Ectodermal cell (in vitro differentiated cells): Measurements from ENCODE around the gene AKAP13. TPM values are rescaled to one million over a fixed set of nuclear protein-coding genes. Genes with fewer than 3 reads are reported as not detected.
A peak's percentile ranks its signal among the peaks of the same experiment; 100 is the strongest.

Experiments
- H3K27ac ChIP-seq: 2 replicates; pipeline ENCODE4 v1.7.0; 2013; ENCODE audit warnings: mild to moderate bottlenecking, low read depth, low read length; ENCODE audit not compliant: insufficient read depth, poor library complexity, severe bottlenecking
- H3K27me3 ChIP-seq: 2 replicates; pipeline ENCODE4 v1.7.0; 2013; ENCODE audit warnings: mild to moderate bottlenecking, low read length; ENCODE audit not compliant: insufficient read depth, control insufficient read depth, poor library complexity, severe bottlenecking
- H3K36me3 ChIP-seq: one replicate; pipeline ENCODE4 v1.7.0; 2013; ENCODE audit warnings: low read length; ENCODE audit not compliant: control insufficient read depth, insufficient read depth
- H3K4me1 ChIP-seq: one replicate; pipeline ENCODE4 v1.7.0; 2013; ENCODE audit warnings: low read length; ENCODE audit not compliant: control insufficient read depth, insufficient read depth
- H3K4me3 ChIP-seq: 2 replicates; pipeline ENCODE4 v1.7.0; 2013; ENCODE audit warnings: low read depth, low read length, control low read depth; ENCODE audit not compliant: insufficient read depth
- H3K9me3 ChIP-seq: 2 replicates; pipeline ENCODE4 v1.7.0; 2013; ENCODE audit warnings: mild to moderate bottlenecking, low read length, moderate library complexity; ENCODE audit not compliant: control insufficient read depth
- WGBS, 2 experiments: methylation state at CpG; one replicate each; pipeline ENCODE4 v1.1.7; 2013; ENCODE audit warnings: missing lambda C conversion rate in 2 of 2; 5-methylcytosine and 5-hydroxymethylcytosine counted together
- polyA plus RNA-seq, 4 experiments: library from polyadenylated mRNA; stranded (reverse); fragments of 50-300 nt; gene quantifications; one replicate each; pipeline ENCODE4 v1.2.3, GENCODE V29; 2013

AKAP13 gene, protein sequence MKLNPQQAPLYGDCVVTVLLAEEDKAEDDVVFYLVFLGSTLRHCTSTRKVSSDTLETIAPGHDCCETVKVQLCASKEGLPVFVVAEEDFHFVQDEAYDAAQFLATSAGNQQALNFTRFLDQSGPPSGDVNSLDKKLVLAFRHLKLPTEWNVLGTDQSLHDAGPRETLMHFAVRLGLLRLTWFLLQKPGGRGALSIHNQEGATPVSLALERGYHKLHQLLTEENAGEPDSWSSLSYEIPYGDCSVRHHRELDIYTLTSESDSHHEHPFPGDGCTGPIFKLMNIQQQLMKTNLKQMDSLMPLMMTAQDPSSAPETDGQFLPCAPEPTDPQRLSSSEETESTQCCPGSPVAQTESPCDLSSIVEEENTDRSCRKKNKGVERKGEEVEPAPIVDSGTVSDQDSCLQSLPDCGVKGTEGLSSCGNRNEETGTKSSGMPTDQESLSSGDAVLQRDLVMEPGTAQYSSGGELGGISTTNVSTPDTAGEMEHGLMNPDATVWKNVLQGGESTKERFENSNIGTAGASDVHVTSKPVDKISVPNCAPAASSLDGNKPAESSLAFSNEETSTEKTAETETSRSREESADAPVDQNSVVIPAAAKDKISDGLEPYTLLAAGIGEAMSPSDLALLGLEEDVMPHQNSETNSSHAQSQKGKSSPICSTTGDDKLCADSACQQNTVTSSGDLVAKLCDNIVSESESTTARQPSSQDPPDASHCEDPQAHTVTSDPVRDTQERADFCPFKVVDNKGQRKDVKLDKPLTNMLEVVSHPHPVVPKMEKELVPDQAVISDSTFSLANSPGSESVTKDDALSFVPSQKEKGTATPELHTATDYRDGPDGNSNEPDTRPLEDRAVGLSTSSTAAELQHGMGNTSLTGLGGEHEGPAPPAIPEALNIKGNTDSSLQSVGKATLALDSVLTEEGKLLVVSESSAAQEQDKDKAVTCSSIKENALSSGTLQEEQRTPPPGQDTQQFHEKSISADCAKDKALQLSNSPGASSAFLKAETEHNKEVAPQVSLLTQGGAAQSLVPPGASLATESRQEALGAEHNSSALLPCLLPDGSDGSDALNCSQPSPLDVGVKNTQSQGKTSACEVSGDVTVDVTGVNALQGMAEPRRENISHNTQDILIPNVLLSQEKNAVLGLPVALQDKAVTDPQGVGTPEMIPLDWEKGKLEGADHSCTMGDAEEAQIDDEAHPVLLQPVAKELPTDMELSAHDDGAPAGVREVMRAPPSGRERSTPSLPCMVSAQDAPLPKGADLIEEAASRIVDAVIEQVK (N-terminal part only)
- polyA plus RNA-seq (2013, experiment 1 of 4): 41.1 TPM
- polyA plus RNA-seq (2013, experiment 2 of 4): 58.3 TPM
- polyA plus RNA-seq (2013, experiment 3 of 4): 35.9 TPM
- 47.1 TPM for polyA plus RNA-seq (2013, experiment 4 of 4)

DNA sequence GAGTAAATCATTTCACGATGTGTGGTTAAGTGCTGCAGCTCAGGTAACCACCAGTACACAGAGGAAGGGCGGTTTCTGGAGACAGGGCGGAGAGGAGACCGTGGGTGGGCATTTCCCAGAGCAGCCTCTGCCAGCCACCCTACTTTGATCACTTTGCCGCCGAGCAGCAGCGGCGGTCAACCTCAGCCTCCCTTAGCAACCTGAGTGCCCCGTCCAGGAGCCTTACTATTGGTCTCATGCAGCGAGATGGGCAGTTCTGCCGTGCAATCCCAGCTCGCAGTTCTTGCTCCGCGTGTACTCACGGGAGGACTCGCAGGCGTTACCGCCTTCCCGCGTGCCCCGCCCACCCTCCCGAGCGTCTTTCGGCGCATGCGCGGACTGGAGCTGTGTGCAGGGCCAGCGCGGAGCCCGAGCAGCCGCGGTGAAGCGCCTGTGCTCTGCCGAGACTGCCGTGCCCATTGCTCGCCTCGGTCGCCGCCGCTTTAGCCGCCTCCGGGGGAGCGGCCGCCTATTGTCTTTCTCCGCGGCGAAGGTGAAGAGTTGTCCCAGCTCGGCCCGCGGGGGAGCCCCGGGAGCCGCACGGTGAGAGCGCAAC is at the start of gene AKAP13:
Gene AKAP13 (plus strand): TSS at position 387 of the 595 bp plus-strand sequence. CDS start 105,118 bp downstream, outside the sequence.
- H3K27me3 ChIP-seq: no peaks in the 10 kb centered on the region
- H3K9me3 ChIP-seq: no peaks in the 10 kb centered on the region
- peak within 1 kb of the TSS; percentile 83 for H3K4me3 ChIP-seq
- WGBS, 2 experiments: 0 to 1% methylated on average over 54 of the region's 54 CpGs
- H3K4me1 ChIP-seq: no peaks in the 10 kb centered on the region
- no peaks in the 10 kb centered on the region for H3K36me3 ChIP-seq
- H3K27ac ChIP-seq: peak within 1 kb of the TSS; percentile 88

DNA sequence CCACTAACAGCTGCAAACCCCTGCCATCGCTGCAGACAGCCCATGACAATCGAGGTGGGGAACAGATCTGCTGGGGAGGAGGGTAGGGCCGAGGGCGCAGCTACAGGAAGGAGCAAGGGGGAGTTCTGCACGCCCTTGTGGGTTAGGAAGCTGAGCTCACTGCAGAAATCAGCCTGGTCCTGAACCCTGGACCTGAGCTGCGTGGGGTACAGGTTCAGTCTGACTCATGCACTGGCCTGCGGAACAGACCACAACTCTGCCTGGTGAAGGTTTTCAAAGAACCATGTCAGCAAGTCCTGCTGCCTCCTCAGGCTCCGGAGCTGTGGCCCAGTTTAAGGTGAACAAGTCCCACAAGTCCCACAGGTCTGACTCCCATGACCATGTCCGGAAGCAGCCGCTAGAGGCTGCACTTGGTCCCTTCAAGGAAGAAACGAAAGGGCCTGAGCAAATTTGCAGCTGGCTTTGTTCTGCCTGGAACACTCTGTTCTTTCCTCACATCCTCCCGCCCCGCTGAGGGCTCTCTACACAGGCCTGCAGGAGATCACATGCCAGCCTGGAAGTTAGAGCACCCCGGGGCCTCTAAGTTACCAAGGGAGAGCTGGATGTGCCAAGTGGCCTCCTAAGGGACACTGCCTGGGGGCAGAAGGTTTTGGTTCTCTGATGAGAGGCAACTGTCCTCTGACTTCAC is 49.4 kb upstream of the AKAP13 start:
- Histone ChIP-seq H3K27ac (no peak overlapping the region), H3K36me3 (no peaks in the 10 kb centered on the region), H3K27me3 (no peaks in the 10 kb centered on the region), H3K9me3 (no peaks in the 10 kb centered on the region), H3K4me3 (no peak overlapping the region), H3K4me1 (peaks cover 14% of the 10 kb centered on the region)
- WGBS, 2 experiments: 37 to 38% methylated on average over 14 of the region's 14 CpGs

DNA sequence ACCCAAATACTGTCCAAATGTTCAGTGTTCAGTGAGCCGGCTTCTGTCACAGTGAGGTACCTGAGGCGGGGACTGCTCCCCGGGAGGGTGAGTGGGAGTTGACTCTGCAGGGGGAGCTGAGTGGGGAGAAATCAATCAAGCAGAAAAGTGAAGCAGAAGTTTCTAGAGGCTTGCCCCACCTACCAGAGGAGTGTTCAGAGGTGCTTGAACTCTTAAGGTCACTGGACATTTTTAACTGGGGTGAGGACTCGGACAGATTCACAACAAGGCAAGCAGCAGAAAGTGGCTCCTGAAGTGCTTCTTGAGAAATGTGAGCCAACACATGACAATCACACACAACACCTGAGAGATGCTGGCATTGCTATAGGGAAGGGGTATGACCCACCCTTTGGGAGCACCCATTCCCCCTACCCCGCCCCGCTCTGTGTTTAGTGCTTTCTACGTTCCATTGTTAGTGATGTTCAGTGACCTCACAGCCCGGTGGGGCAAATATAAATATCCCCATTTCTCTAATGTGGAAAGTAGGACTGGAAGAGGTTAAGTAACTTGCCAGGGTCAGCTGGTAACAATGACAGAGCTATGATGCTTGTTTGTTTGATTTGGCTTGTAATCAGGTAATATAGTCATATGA is 48.6 kb upstream of the AKAP13 start:
- H3K27me3 ChIP-seq: no peaks in the 10 kb centered on the region
- no peaks in the 10 kb centered on the region for H3K36me3 ChIP-seq
- H3K4me1 ChIP-seq: peaks cover 12% of the 10 kb centered on the region
- no peak overlapping the region for H3K4me3 ChIP-seq
- 89 to 91% methylated on average over 8 of the region's 8 CpGs for WGBS, 2 experiments
- H3K9me3 ChIP-seq: no peaks in the 10 kb centered on the region
- no peak overlapping the region for H3K27ac ChIP-seq

DNA sequence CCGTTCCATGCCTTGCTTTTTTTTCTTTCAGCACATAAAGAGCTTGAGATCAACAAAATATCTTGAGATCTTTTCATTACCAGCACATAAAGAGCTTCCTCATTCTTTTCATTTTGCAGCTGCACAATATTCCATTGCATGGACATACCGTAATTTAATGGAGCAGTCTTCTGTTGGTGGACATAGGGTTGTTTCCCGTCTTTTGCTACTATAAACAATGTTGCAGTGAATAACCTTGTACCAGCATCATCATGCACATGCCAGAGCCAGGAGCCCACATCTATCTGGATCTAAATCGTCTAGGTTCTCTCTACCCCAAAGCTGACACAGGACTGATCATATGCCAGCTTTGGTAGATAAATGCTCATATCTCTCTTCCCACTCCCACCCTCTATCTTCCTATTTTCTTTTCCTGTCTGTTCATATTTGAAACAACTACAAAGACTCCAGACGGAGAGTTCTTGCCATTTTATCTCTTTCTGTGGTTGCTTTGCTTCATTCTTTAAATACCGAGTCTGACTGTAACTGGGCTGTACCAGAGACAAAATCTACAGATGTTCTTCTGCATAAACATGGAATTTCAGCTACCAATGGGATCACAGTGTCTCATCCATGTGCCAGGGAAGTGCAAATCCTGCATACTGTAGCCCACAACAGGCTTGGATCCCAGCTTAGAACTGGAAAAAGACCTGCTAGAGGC is 47.1 kb upstream of the AKAP13 start:
- H3K27ac ChIP-seq: no peak overlapping the region

DNA sequence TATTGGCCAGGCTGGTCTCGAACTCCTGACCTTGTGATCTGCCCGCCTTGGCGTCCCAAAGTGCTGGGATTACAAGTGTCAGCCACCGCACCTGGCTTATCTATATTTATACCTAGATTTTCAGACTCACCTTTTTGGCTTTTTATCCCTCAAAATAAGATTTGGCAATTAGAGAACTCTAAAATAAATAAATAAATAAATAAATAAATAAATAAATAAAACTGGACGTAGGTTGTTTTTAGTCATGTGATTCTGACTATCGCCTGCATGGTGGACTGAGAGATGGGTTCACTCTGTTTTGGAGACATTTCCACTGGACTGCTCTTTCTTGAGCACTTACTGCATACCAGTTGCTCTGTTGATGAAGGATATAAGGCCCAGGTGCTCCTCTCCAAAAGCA is 46.2 kb upstream of the AKAP13 start:
- WGBS, 2 experiments: 96 to 97% methylated on average over 6 of the region's 6 CpGs
- H3K27ac ChIP-seq: no peak overlapping the region
- H3K27me3 ChIP-seq: no peaks in the 10 kb centered on the region
- no peak overlapping the region for H3K4me3 ChIP-seq
- H3K4me1 ChIP-seq: peaks cover 9% of the 10 kb centered on the region
- no peaks in the 10 kb centered on the region for H3K36me3 ChIP-seq
- H3K9me3 ChIP-seq: no peaks in the 10 kb centered on the region

More for the DNA sequence above, 47.1 kb upstream of the AKAP13 start:
- Histone ChIP-seq H3K27me3 (no peaks in the 10 kb centered on the region), H3K4me3 (no peak overlapping the region), H3K9me3 (no peaks in the 10 kb centered on the region), H3K4me1 (peaks cover 9% of the 10 kb centered on the region), H3K36me3 (no peaks in the 10 kb centered on the region)
- WGBS, 2 experiments: 95% methylated on average over 6 of the region's 6 CpGs

DNA sequence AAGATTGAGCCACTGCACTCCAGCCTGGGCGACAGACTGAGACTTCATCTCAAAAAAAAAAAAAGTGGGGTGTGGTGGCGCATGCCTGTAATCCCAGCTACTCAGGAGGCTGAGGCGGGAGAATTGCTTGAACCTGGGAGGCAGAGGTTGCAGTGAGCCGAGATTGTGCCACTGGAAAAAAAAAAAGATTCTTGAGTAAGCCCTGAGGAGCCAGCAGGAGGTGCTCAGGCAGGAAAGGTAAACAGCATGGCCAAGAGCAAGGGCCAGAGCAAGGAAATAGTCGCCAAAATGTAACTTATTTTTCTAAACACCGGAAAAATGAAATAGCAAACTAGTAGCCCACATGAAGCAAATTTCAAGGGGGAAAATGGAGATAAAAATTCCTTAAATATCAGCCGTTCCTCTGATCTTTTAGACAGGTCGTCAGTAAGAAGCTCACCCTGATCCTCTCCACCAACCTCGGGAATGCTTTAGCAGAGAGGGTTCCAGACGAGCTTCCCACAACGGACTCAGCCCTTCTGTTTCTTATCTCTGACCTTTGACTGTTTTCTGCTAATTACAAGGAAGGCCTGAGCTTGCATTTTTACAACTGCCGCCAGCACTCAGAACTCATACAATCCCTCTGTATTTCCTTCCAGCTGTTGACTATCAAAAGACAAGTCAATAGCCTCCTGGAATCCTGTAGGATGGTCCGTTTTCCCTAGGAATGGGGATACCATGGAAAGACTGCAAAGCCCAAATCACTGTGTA is 45.0 kb upstream of the AKAP13 start:
- peaks cover 9% of the 10 kb centered on the region for H3K4me1 ChIP-seq
- no peaks in the 10 kb centered on the region for H3K27me3 ChIP-seq
- H3K36me3 ChIP-seq: no peaks in the 10 kb centered on the region
- H3K9me3 ChIP-seq: no peaks in the 10 kb centered on the region
- WGBS, 2 experiments: 82 to 83% methylated on average over 13 of the region's 13 CpGs
- no peak overlapping the region for H3K4me3 ChIP-seq
- H3K27ac ChIP-seq: no peak overlapping the region

DNA sequence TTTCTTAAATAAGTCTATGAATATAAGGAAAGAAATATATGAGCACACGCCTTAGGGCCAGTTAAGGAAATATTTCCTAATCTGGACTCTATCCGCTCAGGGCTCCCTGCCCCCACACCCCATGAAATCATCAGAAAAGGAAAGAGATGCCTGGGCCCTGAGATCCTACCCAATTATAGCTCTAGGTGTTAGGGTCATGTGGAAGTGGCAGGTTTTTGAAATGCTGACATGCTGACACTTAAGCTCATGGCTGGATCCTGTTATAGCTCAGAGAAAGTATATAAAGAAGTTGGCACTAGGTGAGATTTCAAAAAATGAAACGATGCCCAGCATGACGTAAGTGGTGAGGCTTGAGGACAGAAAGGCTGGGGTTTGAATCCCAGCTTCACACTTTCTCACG is 43.5 kb upstream of the AKAP13 start:
- Histone ChIP-seq H3K4me1 (peaks cover 4% of the 10 kb centered on the region), H3K27me3 (no peaks in the 10 kb centered on the region), H3K36me3 (no peaks in the 10 kb centered on the region), H3K27ac (no peak overlapping the region), H3K9me3 (no peaks in the 10 kb centered on the region), H3K4me3 (no peak overlapping the region)
- 89 to 95% methylated on average over 5 of the region's 5 CpGs for WGBS, 2 experiments

DNA sequence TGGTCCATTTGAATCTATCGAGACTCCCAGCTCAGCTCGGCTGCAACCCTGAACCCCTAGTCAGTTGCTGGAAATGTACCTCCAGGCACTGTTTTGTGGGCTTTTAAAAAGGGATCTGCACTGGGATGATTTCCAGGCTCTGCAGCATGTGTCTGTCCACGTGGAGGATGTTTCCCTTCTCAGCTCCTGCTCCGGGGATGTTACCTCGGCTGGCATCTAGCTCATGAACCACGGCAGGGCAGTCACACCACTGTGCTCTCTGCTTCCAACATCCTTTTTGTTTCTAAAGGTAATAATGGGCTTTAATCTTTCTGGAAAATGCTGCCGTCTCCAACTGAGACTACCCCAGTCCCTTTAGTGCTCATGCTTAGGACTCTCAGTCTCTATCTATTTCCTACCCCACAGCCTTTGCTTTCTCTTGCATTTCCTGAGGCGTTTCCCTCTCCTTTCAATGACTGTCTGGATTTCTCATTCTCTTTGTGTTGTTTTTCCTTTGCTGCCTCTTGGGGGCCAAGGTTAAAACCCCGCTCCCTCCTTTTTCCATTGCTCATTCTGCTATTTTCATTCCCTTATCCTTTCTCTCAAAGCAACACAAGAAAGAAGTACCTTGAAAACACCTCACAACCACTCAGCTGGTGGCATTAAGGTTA is 42.9 kb upstream of the AKAP13 start:
- Histone ChIP-seq H3K36me3 (no peaks in the 10 kb centered on the region), H3K4me3 (no peak overlapping the region), H3K27ac (no peak overlapping the region), H3K27me3 (no peaks in the 10 kb centered on the region), H3K4me1 (peaks cover 4% of the 10 kb centered on the region), H3K9me3 (no peaks in the 10 kb centered on the region)
- 54 to 60% methylated on average over 9 of the region's 9 CpGs for WGBS, 2 experiments
